Measurements from ENCODE around the gene ZNF219. TPM values are rescaled to one million over a fixed set of nuclear protein-coding genes. Genes with fewer than 3 reads are reported as not detected.

The ZNF219 gene
- total and polyA plus RNA-seq, 2 of the 13 experiments (the other 11 are each of a cell fraction or from before 2014, with no cell fraction given): 34.5 to 36.6 TPM

- TF ChIP-seq ATRX (CRISPR knock-in tag; IDR thresholded peaks at IDR 0.05; ENCODE audit: borderline replicate concordance) (no peak), KDM3A (CRISPR knock-in tag; IDR thresholded peaks at IDR 0.05; ENCODE audit: low read depth) (peak; percentile 100), ZSCAN30 (CRISPR knock-in tag; IDR thresholded peaks at IDR 0.05) (no peak), ZNF451 (CRISPR knock-in tag; IDR thresholded peaks at IDR 0.05) (peak; percentile 95), ZKSCAN1 (IDR thresholded peaks at IDR 0.05; ENCODE audit: low read length) (peak; percentile 54; the same call in 1 of the 2 replicates), KDM1A (CRISPR knock-in tag; IDR thresholded peaks at IDR 0.05) (peak; percentile 47; the same call in 1 of the 2 replicates), HNRNPUL1 (IDR thresholded peaks at IDR 0.05; ENCODE audit: low read depth, low read length) (peak; percentile 56; the same call in 1 of the 2 replicates), DRAP1 (CRISPR knock-in tag; IDR thresholded peaks at IDR 0.05) (peak; percentile 68), HDAC6 (IDR thresholded peaks at IDR 0.05; ENCODE audit: low read depth, low read length) (no peak), ZNF616 (CRISPR knock-in tag; IDR thresholded peaks at IDR 0.05; ENCODE audit: low read depth) (no peak), RARG (CRISPR knock-in tag; IDR thresholded peaks at IDR 0.05; ENCODE audit: low read depth) (no peak), HMG20A (CRISPR knock-in tag; IDR thresholded peaks at IDR 0.05; ENCODE audit: borderline replicate concordance) (no peak; the same call in 1 of the 2 replicates), ZXDC (CRISPR knock-in tag; IDR thresholded peaks at IDR 0.05) (no peak), AHR (CRISPR knock-in tag; IDR thresholded peaks at IDR 0.05) (peak; percentile 94), ATF2 (CRISPR knock-in tag; IDR thresholded peaks at IDR 0.05) (peak; percentile 89), FOXP1 (IDR thresholded peaks at IDR 0.05) (no peak), FOXP1 (CRISPR knock-in tag; IDR thresholded peaks at IDR 0.05) (0 out of 2 replicates have a peak, but pooled peaks have one; percentile 25), ZNF773 (CRISPR knock-in tag; IDR thresholded peaks at IDR 0.05; ENCODE audit: borderline replicate concordance) (no peak), ZNF484 (CRISPR knock-in tag; IDR thresholded peaks at IDR 0.05; ENCODE audit: borderline replicate concordance, low read depth) (no peak; the same call in 1 of the 2 replicates), AKNA (CRISPR knock-in tag; IDR thresholded peaks at IDR 0.05; ENCODE audit: borderline replicate concordance) (no peak)
Observed at GRCh38 chr14:21092273-21093011, 6.0 kb downstream of the ZNF219 start (continued).

Measured in HepG2 (cell line).